ENCODE measurements around the gene WDR11.
A peak's percentile ranks its signal among the peaks of the same experiment; 100 is the strongest.
"Not testable (repeated sequence)": the region's sequence is repeated elsewhere in the genome, so short reads cannot be mapped to it uniquely, and the experiment has no call there.

The WDR11 gene

GRCh38 chr10:120861178-120861855 is 10.2 kb downstream of the WDR11 start:
- no peak for DNase-seq

DNA sequence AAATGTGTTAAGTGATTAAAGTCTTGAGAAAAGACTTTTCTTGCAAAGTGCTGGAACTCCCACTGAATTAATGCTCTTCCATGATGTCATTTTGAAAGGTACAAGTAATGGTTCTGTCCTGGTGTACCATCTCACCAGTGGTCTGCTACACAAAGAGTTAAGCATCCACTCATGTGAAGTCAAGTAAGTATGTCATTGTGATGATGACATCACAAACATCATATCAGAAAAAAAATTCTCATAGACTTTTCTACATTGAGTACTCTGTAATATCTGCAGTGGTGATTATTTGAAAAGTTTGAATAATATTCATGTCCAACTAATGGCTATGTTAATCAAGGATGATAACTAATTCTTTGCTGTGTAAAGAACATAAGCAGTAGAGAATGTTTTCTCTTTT is 22.6 kb downstream of the WDR11 start:
- no peak for DNase-seq

- DNase-seq, result no peak
These were observed 31.9 kb downstream of the WDR11 start for GRCh38 chr10:120883071-120883470.

- DNase-seq, result no peak
These were observed 36.3 kb downstream of the WDR11 start for GRCh38 chr10:120887482-120887881.

DNA sequence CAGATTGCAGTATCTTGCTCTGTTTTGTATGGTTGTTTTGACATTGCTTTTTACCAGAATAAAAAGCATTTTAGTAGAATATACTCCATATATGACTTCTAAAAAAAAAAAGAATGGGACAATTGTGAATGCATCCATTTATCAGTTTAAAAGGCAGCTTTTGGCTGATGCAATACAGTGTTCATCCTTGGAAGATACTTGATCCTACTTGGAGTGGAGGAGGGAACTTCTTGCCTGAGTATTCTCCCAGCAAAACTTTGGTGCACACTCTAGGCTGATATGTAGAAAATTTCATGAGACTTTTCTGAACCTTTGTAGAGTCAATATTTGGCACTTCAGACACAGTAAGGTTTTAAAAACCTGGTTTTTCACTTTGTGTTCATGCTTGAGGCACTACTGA is 40.2 kb downstream of the WDR11 start:
- DNase-seq, result no peak

DNA sequence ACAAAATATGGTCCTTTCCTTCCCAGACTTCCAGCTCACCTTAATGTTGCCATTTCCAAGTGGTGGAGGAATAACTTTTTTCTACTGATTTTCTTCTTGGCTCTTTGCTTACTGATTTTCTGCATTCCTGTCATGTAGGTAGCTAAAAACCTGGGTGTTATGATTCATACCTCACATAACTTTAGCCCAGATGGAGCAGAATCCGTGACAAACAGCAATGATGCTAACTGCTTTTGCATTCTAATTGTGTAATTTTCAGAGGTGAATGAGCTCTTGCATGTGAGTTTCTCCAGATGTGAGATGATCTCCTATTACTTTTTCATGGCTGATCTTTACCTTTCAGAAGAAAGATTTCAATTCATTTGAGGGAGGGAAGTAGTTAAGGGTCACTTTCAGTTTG is 43.4 kb downstream of the WDR11 start:
- DNase-seq, result no peak

GRCh38 chr10:120897343-120897742 is 46.2 kb downstream of the WDR11 start:
- DNase-seq, result no peak

GRCh38 chr10:120905268-120905667 is 54.1 kb downstream of the WDR11 start:
- no peak for DNase-seq

DNA sequence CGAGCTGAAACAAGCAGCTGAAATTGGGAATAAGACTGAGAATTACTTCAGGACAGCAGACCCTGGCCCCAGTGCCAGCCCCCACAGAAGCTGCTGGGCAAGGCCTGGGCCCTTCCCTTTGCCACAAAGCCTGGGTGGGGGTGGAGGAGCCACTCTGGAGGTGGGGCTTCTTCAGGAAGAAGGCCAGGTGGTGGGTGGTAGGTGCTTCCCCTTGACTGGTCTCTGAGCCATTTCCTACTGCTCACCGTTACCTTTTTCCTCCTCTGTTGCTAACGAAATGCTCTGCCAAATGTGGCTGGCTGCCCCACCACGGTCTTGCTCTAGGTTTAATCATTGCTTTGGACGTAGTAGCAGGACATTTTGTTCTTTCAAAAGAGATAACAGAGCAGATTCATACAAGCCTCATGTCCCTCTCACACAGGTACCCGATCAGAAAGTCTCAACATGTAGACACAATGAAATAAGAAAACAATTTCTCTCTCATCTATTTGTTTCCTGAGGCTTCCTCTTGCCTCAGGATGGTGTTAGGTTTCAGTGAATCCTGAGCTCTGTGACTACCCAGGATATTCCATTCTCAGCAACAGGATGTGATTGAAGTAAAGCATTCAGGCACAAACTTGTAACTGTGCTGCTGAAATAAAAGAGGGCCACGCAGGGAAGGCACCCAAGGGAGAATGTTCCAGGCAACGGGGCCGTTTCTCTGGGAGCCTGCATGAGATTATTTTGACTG is 66.5 kb downstream of the WDR11 start:
- DNase-seq, result no peak

GRCh38 chr10:120923886-120924285 is 72.7 kb downstream of the WDR11 start:
- DNase-seq, result not testable (repeated sequence)

DNA sequence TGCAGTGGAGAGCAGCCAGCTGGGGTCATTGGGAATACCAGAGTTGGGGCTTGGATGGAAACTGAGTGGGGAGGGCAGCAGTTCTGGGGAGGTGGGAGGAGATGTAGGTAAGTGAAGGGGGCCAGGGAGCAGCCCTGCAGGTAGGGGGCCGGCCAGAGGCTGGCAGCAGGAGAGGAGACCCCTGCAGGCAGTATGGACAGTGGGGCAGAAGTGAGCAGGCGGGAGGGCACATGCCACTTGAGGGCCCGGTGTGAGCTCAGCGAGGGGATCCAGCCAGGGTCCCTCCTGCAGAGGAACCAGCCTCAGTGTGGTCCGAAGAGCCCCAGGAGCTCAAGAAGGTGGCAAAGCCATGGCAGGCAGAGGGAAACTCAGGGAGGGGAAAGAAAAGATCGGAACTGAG is 75.4 kb downstream of the WDR11 start:
- DNase-seq, result no peak

- DNase-seq, result no peak
These were observed 76.2 kb downstream of the WDR11 start for GRCh38 chr10:120927352-120927751.

GRCh38 chr10:120929166-120929565 is 78.0 kb downstream of the WDR11 start:
- no peak for DNase-seq

GRCh38 chr10:120931423-120931822 is 80.3 kb downstream of the WDR11 start:
- DNase-seq, result no peak

- no peak for DNase-seq
These were observed 80.8 kb downstream of the WDR11 start for GRCh38 chr10:120931999-120932398.

DNA sequence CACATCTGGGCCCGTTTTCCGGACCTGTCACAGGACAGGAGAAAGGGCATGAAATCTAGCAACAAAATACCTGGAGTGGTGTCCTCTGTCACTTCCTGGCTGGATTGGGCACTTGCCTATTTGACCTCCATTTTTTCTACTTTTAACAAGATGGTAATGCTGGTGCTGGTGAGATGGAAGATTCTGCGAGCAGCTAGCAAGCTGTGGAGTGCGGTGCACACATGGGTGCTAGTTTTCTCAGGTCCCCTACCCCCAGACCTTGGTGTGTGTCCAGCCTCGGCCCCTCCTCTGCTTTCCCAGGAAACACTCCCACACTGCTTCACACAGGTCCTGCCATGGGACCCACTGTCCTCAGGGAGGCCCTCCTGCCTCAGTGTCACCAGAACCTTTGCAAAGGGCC is 87.7 kb downstream of the WDR11 start:
- no peak for DNase-seq

DNA sequence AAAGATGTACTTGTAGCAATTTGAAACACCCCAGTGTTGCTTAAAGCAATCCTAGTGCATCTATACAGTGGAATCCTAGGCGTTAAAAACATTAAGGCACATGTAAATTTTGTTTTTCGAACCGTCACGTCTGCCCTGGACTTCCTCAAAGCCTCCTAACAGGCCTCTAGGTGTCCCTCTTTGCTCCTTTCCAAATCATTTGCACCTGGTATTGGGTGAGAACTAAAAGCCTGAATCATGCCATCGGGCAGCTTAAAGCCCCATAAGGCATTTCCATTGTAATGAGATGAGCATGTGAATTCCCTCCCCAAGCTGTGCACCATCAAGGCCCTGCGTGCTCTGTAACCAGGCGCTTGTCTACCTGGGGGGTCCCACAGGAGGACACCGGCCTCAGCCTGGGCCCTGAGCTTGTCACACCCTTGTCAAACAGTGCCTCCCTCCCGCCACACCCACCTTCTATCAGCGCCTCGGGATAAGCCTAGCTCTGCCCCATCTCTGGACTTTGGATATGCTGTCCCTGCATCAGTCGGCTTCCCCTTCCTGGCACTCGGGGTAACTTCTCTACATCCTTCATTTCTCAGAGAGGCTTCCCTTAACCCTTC is 89.2 kb downstream of the WDR11 start:
- DNase-seq, result no peak

DNA sequence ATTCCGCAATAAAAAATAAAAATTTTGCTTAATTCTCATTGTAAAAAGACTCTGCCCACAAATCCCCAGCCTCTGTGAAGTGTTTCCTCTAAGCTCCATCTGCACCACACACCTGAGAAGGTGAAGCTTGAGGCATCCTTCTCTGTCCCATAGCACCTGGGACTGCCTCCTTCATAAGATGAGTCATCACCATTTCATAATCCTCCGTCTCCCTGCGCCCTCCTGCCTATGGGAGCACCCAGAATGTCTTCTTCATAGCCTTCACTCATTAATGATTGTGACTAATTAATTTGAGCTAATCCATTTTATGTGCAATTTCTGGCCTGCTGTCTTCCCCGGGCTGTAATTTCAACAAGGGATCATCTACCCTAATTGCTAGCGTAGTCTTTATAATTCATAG is 90.3 kb downstream of the WDR11 start:
- DNase-seq, result no peak

- peak; percentile 73 for DNase-seq
These were observed 91.7 kb downstream of the WDR11 start for GRCh38 chr10:120942806-120943413.

DNA sequence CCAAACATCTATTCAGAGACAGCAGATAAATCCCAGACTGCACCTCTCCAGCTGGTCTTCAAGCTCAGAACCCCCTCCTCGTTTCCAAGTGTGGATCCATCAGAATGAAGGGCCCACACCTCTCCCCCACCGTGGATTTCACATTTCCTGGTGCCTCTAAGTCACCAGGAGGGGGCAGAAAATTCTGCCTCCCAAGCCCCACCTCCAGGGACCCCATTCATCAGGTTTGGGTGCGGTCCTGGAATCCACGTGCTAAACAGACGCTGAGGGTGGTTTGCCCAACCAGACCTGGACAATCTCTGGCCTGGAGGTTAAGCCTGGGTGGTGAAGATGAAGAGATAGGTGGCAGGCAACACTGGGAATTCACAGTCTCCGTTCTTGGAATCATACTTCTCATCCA is 92.4 kb downstream of the WDR11 start:
- no peak for DNase-seq

GRCh38 chr10:120944586-120945125 is 93.5 kb downstream of the WDR11 start:
- no peak for DNase-seq

DNA sequence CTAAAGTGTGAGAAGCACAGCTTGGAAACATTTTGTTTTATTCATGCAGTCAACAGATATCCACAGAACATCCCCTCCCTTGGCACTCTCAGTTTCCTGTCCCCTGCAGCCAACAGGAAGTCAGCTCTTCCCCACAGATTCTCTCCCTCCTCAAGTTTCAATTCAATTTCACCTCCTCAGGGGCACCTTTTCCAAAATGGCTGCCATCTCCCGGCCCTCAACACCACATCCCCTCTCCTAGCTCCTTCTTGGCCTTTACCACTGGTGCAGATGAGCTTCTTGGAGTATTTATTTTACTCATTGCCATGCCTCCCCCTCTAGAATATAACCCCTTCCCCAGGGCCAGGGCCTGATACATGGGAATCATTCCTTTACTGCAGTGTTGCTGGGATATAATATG is 94.0 kb downstream of the WDR11 start:
- DNase-seq, result no peak

DNA sequence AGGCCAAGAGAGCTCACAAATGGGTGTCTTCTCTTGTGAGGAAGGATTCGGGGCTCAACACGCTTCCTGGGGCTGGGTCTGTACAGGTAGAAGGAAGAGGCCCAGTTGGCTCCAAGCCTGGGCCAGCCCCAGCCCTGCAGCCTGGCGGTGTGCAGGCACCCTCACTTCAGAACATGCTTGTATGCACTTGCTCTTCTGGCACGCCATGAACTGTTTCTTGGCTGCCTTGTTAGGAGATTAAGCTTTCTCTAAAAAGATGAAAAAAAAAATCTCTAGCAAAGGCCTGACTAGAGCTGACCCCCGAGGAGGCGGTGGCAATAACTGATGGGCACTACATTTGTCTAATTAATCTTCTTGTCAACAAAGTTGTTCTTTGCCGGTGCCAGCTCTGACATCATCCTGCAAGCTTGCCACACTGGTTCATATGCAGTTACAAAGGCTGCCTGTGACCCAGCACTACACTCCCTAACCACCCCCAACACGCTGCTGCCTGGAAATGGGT is 94.7 kb downstream of the WDR11 start:
- DNase-seq, result no peak
